ENCODE data around the gene ANKRD13B.

The ANKRD13B gene

DNA sequence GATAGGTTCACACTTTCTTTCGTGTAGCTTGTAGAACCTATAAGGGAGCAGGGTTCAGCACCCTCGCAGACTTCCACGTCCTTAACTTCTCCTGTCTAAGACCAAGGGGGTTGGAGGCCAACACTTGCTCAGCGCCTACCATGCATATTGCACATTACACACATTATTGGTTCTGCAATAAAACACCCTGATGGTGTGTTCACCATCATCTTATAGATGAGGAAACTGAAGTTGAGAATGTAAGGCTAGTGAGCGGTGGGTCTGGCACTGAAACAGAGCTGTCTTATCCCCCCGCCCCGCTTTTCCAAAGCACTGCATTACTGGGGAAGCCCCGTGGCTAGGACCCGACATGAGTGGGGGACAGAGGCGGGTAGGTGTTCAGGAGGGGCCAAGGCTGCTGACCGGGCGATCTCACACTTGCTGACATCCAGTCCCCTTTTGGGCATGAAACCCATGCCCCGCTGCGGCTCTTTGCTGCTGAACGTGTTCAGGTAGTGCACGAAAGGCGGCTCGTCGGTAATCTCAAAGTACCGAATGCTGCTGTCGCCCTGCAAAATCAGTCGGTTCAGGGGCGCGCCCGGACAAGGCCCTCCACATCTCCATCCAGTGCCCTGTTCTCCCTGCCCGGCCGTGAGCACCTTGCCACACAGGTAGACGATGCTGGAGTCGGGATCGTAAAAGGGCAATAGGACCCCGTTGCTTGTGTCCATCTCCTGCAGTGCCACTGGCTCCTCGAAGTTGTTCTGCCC is 23.5 kb downstream of the ANKRD13B start:
- no peak for DNase-seq (ENCODE audit: low spot score)

DNA sequence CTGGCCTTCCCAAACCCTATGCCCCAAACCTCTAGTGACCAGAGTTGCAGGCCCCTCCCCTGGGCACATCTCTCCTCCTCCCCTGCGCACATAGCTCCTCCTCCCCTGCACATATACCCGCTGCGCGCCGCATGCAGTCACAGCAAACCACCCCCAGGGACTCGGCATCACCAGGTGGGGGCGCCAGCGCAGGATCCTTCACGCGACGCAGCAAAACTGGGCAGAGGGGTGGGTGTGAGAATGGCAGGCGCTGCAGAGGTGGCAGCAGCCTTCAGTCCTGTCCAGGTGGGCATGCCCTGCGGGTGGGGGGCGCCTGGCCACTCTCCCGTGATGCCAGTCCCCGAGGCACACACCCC is 24.2 kb downstream of the ANKRD13B start:
- DNase-seq (ENCODE audit: low spot score): peak; percentile 98

DNA sequence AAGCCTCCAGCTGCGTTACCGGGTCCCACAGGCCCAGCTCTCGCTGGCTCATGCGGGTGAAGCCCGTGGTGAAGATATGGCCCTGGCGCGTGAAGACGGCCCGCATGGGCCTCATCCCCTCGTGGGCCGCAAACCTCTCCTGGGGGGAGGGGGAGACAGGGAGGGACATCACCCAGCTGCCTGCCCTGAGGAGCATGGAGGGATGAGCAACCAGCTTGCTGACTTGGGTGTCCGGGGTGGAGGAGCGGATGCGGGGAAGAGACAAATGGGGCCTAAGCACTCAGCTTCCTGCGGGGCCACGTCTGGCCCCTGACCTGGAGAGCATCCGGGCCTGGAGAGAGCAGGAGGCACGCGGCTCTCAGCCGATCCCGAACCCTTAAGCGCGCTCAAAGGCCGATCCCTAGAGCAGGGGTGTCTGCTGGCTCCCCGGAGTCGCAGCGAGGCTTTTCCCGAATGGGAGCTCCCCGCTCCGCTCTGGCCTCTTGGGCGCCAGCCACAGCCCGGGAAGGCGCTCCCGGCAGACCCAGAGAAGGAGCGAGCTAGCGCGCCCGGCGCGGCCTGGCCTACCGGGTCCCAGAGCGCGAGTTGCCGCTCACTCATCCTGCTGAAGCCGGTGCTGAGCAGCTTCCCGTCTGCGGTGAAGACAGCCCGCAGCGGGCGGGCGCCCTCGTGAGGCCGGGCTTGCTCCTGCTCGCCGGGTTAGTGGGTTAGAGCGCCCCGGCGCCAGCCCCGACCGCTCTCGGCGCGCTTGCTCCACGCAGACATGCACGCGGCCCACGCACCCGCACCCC is 24.7 kb downstream of the ANKRD13B start:
- peak; percentile 90 for DNase-seq (ENCODE audit: low spot score)

DNA sequence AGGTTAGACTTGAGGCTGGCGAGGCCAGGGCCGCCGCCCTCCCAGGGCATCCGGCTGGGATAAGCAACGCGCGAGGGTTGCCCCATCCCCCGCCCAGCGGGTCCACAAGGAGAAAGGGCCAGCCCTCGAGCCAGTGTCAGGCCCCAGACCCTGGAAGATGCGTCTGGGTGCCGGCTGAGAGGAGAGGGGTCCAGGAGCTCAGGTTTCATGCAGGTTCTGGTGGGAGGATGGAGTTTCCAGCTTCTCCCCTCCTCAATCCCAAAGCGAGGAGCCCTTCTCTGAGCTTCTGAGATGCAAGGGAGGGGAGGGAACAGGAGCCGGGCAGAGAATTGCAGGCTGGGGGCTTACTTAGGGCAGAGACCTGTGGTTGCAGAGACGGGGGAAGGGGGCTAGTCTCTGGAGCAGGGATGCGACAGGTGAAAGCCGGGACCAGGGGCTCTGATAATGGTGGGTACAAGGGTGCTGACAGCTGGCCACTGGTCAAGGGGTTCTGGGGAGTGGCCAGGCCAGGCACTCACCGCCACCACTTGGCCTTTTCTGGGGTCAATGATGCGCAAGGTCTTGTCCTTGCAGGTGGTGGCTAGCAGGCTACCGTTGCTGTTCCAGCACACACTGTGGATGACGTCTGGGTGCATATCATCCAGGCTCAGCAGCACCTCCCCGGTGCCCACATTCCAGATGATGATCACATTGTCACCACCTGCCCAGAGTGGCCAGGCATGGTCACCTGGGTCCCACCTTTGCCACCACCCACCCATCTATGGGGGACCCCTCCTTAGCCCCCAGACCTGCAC is 25.5 kb downstream of the ANKRD13B start:
- peak; percentile 59 for DNase-seq (ENCODE audit: low spot score)

DNA sequence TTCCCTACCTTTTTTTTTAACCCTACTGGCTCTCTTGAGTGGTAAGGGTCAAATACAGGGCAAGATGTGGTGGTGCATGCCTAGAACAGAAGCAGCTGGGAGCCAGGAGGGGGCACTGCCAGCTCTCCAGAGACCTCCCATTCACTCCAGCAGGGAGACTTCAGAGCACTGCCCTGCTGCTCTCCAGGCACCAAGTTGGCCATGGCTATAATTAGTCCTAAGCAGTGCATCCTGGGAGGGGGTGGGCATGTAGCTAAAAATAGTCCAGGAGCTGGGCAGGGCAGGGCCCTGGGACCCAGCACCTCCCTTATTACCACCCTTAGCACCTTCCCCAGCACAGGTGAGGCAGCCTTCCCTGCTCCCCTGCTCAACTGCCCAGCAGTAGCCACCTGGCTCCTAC is 26.3 kb downstream of the ANKRD13B start:
- DNase-seq (ENCODE audit: low spot score): no peak

DNA sequence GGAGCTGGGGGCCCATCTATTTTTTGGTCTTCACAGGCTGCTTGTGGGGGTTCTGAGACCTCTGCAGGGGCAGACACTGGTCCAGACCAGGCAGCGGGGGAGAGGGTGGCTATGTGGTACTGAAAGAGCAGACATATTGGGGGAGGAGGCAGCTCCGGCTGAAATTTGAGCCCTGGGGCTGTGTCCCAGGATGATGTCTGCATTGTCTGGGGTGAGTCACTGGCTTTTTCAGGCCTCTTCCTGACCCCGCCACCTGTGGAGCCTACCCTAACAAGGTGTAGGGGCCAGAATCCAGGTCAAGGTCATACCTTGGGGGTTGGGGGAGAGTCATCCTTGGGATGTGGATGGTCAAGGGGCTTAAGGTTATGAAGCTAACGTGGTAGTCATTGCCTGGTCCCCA is 27.3 kb downstream of the ANKRD13B start:
- no peak for DNase-seq (ENCODE audit: low spot score)

DNA sequence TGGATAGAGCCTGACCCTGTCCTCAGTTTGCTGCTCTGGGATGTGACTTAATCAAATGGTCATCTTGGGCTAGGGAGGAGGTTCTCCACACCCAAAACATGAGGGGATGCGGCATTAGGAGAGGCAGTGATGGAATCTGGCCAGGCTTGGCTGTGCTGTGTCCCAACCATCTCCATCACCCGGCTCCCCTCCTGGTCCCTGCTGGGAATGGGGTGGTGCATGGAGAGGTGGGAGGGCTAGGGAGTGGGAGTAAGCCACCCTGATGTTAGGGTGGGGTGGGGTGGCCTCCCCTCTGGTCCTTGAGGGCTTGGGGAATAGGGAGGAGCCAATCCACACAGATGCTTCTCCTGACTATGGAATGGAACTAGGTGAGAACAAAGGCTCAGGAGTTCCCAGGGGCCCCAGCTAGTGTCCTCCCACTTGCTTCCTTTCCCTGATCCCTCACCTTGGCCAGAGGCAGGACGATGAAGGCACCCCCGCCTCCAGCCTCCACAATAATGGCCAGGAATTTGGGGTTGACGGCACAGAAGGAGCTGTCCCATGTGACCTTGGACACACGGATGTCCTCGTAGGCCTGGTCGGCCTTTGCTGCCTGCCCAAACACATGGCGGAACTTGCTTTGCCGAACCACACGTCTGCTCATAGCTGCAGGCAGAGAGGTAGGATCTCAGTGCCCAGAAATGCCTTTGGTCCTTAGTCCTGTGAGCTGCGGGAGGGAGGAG is 28.0 kb downstream of the ANKRD13B start:
- no peak for DNase-seq (ENCODE audit: low spot score)

DNA sequence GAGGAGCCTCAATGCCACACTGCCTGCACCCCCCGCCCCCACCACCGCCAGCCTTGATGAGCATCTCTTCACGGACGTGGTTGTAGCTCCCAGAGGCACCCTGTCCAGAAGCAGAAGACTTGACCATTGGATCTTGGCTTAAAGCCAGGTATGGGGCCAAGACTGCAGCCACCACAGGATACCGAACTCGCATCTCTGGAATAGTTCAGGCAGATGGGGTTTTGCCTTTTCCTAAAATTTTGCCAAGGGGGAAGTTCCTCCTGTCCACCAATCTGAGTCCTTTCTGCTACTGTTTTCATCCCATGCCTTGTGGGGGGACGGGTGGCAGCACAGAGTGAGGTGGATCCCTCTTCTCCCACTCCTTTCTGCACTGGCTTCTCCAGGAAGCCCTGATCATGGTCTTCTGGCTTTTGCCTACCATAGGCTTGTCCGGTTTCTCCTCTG is 28.8 kb downstream of the ANKRD13B start:
- no peak for DNase-seq (ENCODE audit: low spot score)

DNA sequence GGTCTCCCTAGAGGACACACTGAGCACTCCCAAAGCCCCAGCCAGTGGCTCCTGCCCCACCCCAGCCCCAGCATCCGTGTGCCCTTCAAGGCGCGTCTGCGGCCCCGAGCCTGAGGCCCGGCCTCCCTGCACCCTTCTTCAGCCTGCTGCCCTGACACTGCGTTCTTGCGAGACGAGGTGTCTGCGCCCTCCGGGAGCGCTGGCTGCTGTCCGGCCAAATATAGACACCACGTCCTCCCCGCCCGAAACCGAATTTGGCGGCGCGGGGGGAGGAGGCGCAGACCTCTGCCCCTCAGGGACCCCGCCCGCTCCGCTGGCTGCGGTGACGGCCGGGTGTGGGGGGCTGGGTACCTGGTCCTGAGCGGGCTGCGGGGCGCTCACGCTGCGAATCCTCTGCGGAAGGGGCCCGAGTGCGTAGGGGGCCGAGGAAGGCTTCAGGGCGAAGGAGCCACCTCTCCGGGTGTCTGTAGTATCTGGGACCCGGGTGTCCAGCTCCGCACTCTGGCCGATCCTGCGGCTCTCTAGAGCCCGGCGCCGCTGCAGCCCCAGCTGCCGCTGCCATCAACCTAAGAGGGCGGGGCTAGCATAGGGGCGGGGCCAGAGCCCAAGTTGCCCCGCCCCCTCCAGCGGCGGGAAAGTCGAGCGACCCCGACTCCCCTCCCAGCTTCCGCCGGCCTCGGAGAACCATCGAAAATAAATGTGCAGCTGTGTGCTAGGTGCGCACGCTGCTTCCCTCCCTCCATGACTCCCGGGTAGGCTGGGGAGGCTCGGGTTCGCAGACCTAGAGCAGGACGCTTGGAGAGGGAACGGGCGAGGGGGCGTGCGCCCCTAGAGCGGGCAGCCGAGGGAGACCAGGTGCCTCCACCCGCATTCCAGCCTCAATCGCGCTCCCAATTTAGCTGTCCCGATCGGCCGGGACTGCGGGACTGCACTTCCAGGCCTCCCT is 29.7 kb downstream of the ANKRD13B start, which contains the start of gene CORO6:
Gene CORO6, minus strand, starts transcription at position 576 of the 946 bp plus-strand sequence. CDS start 1,491 bp downstream, outside the sequence.
- DNase-seq (ENCODE audit: low spot score): peak; percentile 78

DNA sequence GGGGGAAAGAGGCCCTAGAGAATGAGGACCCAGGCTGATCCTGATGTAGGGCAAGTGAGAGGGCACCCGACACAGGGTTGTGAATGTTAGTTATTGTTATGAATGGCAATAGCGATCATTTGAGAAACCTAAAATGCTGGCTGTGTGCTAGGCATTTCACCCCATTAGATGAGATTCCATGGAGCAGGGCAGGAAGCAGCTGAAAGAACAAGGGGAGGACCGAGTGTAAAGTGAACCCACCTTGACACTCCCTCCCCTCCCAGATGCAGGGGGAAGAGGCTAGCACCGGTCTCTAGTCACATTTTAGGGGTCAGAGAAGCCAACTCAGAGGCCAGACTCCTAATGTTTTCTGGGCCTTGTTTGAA is 30.3 kb downstream of the ANKRD13B start:
- no peak for DNase-seq (ENCODE audit: low spot score)

DNA sequence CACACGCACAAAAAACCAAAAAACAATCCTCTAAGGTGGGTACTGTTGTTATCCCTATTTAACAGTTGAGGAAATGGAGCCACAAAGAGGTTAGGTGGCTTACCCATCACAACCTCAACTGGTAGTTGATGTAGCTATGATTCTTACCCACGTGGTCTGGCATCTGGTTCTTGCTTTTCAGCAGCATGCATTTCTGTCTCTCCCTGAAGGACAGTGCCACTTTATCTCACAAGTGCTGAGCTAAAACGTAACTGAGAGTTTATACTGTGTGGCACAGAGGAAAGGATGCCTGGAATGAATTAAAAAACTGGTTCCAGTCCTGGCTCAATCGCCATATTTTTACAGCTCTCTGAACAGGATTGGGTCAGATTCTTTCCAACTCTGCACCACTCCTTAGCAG is 31.7 kb downstream of the ANKRD13B start:
- no peak for DNase-seq (ENCODE audit: low spot score)

DNA sequence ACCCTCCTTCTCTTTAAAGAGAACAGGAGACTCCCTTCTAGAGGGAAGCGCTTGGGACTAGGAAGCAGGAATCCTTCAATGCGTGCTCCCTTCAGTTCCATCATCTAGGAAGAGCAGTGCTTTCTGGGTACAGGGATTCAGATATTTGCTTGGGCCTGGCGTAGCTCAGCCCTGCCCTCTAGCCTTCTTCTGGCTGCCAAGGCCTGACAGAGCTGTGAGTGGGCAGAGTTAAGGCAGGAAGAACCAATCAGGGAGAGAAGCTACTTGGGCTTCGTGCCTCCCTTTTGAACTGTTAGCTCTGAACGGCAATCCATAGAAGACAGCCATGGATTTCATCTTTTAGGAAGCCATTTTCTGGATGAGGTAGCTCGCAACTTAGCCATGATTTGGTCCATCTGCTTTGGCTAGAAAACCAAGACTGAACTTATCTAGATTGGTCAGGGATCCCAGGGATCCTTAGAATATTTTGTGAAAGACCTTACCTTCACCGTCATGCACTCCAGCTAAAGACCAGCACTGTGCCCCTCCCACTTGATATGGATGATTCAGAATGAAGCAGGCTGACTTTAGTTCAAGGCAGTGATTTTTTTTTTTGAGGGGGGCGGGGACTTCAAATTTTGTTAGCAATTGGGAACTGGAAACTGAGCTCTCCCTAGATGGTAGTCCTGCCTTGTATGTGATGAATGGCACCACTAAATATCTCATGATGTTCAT is 32.3 kb downstream of the ANKRD13B start:
- no peak for DNase-seq (ENCODE audit: low spot score)

DNA sequence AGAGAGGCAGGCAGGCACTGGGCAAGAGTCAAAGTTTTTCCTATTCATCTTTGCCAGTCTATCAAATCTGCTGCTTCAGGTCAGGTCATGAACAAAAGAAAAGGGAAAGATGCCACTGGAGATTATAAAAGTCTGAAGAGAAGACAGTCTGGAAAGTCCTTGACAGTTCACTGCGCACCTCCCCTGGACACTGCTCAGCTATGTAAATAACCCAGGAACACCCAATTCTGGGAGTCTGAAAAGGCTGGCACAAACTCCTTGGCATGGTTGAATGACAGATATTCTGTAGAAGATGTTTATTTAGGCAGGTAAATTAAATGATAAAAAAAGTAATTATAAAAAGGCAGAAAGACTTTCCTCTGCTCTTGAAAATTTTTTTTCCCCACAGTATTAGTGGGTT is 35.0 kb downstream of the ANKRD13B start:
- DNase-seq (ENCODE audit: low spot score): no peak

DNA sequence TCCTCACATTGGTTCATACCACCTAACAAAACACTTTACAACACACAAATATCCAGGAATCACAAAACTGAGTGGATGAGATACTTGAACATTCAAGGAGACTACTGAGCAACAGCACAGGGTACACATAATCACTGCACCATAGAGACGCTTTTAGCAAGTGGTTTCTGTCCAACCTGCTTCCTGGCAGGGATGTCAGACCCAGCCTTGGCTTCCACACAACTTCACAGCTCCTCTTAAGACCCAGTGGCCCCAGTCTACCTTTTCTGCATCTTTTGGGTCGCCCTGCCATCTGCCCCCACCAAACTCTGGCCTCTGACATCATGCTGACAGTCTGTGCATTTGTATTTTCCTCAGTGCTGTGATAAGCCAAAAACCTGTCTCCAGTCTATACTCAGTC is 35.7 kb downstream of the ANKRD13B start:
- no peak for DNase-seq (ENCODE audit: low spot score)

DNA sequence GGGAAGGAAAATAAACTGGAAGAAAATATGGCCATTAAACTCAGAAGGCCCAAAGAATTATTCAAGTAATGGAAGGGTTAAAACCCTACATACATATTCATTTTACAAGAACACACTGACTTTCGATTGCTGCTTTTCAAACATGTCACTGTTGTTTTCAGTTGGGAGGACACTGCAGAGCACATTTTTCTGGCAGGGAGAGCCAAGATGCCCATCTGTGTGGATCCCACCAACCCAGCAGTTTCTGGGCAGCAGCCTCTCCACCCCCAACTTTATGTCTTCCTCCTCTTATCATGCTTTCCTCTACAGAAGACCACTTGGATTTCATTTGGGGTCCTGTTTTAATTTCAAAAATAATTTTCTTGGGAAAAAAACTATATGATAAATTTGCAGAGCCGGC is 36.9 kb downstream of the ANKRD13B start:
- no peak for DNase-seq (ENCODE audit: low spot score)

DNA sequence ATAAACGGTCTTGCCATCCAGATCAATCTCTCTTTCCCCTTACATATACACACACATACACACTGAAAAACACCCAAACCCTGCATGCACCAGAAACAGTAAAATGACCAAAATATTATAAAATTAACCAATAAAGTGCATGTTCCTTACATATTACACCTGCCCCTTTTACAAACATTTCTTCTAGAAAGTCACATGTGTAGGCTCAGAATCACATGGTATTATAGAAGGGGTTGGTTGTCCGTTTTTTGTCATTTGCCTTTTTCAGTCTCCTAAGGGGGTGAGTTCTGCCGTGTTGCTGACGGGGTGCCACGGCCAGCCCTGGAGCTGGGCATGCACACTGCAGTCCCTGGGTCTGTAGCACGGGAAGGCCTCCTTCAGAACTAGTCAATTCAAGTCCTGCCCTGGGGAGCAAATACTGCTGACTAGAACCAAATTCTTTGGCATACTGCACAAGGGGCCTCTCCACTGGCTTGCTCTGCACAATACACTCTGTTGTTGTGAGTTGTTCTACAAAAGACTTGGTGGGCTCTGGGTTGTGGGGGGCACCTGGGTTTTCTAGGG is 37.8 kb downstream of the ANKRD13B start:
- no peak for DNase-seq (ENCODE audit: low spot score)

DNA sequence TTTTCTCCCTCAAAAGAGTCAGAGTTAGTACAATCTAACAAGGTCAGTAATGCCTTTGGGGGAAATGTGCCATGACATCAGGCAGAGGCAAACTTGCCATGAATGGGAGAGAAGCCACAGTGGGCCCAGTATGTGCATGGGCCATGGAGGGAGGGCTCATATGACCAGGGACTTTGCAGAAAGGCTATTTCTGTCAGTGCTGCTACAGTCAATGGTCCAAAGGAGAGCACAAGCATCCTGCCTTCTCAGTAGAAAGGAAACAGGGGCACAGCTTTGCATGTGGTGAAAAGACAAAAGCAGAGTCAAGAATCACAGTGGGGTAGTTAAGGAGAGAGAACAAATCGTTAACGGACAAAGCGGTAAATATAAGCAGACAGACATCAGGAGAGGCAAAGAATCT is 41.0 kb downstream of the ANKRD13B start:
- DNase-seq (ENCODE audit: low spot score): no peak

DNA sequence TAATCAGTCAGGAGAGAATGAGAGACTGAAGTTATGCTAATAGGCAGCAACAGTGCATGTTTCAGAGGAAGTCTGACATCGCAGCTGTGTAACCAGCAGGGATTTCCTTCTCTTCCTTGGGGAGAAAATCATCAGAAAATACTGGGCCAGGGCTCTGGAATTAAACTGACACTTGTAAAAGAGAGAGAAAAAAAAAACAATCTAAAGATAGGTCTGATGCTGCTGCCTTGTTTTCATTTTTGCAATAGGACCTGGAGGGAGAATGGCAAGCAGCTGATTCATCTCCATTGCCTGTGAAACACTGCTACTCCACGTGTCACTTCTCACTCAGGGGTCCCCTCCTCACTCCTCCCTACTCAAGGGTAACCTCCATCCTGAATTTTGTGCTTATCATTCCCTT is 47.5 kb downstream of the ANKRD13B start:
- DNase-seq (ENCODE audit: low spot score): no peak

DNA sequence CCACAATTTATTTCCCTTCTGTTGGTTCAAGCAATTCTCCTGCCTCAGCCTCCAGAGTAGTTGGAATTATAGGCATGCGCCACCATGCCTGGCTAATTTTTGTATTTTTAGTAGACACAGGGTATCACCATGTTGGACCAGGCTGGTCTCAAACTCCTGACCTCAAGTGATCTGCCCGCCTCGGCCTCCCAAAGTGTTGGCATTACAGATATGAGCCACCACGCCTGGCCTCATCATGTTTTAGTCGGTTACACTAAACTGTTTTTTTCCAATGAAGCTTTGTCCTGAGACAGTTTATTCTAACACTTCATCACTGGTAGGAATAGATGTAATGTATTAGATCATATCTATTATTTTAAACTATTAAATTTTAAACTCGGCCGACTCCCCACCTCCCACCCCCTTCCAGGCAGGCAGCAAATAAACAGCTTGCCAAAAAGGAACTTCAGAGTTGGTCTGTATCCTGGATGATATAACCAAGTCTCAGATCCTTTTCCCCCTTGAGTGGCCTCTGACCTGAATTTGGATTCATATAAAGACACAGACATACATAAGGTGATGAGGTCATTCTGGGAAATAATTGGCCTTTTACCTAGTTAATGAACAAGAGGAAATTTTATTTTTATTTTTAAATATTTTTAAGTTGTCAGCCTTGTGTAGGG is 48.2 kb downstream of the ANKRD13B start:
- DNase-seq (ENCODE audit: low spot score): no peak

Measured in HuH-7.5 (cell line).